Thoracic aorta endothelial cell (primary cell): Measurements from ENCODE around the gene OR51E2. TPM values are rescaled to one million over a fixed set of nuclear protein-coding genes. Genes with fewer than 3 reads are reported as not detected.

Experiments
- total RNA-seq: library from RNA; depleted of rRNA; stranded (reverse); fragments of >200 nt; gene quantifications from 2 replicates; pipeline ENCODE4 v1.2.3, GENCODE V29; 2012

Gene OR51E2
- not detected in 2 replicates for total RNA-seq

DNA sequence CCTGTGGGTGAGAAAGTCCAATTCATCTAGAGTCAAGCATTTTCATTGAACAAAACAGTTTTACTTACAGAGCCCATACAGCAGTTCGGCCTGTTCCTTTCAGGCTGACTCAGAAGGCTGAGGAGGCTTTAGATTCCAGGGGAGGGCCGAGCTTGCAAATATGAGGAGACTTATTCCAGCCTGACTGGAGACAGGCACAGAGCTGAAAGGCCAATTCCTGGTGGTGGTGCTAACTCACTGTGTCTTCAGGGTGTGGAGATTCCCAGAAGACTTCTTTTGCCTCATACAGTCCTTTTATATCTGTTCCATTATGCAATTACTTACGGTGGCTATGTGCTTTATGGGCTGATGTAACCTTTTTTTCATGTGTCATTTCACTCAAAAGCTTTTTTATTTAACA, at the start of gene OR51E2:
Gene OR51E2, minus strand, starts transcription at position 269 of the 400 bp plus-strand sequence. CDS start 15,142 bp downstream, outside the sequence.

GRCh38 chr11:4704054-4704789, 6.6 kb upstream of the OR51E2 start, which contains the start of gene MMP26:
Gene MMP26, plus strand, starts transcription at chr11:4704784.

GRCh38 chr11:4643682-4644081, 54.0 kb downstream of the OR51E2 start, which contains the start of gene OR51E1:
Gene OR51E1, plus strand, starts transcription at chr11:4643982. Its CDS starts 8,545 bp downstream, at chr11:4652527.

DNA sequence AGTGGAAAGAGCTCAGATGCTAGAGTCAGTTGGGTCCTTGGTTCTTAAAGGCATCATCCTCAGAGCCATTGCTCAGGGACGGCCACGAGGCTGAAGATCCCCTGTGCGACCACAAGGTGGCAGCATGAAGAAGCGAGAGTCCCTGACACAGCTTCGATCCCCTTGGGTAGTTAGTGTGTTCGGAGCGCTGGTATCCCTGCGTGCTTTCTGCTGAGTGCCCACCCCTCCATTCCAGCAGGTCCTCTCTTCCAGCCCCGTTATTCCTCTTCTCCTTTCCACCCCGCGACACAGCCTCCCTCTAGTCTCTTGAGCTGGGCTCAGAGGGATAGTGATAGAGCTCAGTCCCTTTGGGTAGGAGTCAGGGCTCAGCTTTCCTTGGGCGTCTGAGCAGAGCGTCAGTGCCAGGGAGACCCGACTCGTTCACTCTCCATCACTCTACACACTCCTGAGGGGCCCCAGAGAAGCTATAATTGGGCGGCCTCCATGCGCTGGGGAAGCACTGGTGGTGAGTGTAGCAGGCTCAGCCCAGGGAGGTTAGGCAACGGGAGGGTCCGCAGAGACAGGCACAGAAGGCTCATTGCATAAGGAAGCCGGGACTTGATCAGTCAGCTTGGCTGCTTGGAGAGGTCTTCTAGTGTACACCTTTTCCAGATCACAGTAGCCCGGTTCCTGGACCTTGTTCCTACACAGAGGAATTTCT, 60.5 kb downstream of the OR51E2 start, which contains the start of gene OR51D1:
Gene OR51D1, plus strand, starts transcription at position 516 of the 700 bp plus-strand sequence. CDS start 2,314 bp downstream, outside the sequence.

Other genes starting within 250 kb of the OR51E2 start
- gene OR52K2, start 248.6 kb downstream of the OR51E2 start, total RNA-seq = not detected in 2 replicates
- gene OR52K1, start 215.2 kb downstream of the OR51E2 start, total RNA-seq = not detected in 2 replicates
- not detected in 2 replicates for gene OR52M1, start 152.7 kb downstream of the OR51E2 start, total RNA-seq
- gene OR52I2, start 116.1 kb downstream of the OR51E2 start, total RNA-seq = not detected in 2 replicates
- not detected in 2 replicates for gene OR52I1, start 103.8 kb downstream of the OR51E2 start, total RNA-seq
- gene TRIM68, start 89.6 kb downstream of the OR51E2 start, total RNA-seq = 11.6 and 13.9 TPM in 2 replicates
- not detected in 2 replicates for gene OR51D1, start 60.4 kb downstream of the OR51E2 start, total RNA-seq
- gene OR51E1, start 53.9 kb downstream of the OR51E2 start, total RNA-seq = not detected in 2 replicates
- not detected in 2 replicates for gene MMP26, start 6.9 kb upstream of the OR51E2 start, total RNA-seq
- not detected in 2 replicates for gene OR51F1, start 72.1 kb upstream of the OR51E2 start, total RNA-seq
- gene OR52R1, start 106.5 kb upstream of the OR51E2 start, total RNA-seq = not detected in 2 replicates
- not detected in 2 replicates for gene OR51F2, start 123.5 kb upstream of the OR51E2 start, total RNA-seq
- gene OR51S1, start 151.4 kb upstream of the OR51E2 start, total RNA-seq = not detected in 2 replicates
- gene OR51T1, start 184.0 kb upstream of the OR51E2 start, total RNA-seq = not detected in 2 replicates
- not detected in 2 replicates for gene OR51A7, start 205.9 kb upstream of the OR51E2 start, total RNA-seq
- gene OR51G2, start 221.5 kb upstream of the OR51E2 start, total RNA-seq = not detected in 2 replicates
- not detected in 2 replicates for gene OR51G1, start 226.5 kb upstream of the OR51E2 start, total RNA-seq
- gene OR51A4, start 249.8 kb upstream of the OR51E2 start, total RNA-seq = not detected in 2 replicates